IMR-90 (cell line): ENCODE data around the gene LDHAL6B. TPM values are rescaled to one million over a fixed set of nuclear protein-coding genes. Genes with fewer than 3 reads are reported as not detected.

Experiments
- ATAC-seq: fragments of 200-7000 bp; cut with Tn5 transposase; 2 replicates; pipeline ENCODE4 v1.9.1; 2020; ENCODE audit warnings: low read depth, mild to moderate bottlenecking, moderate library complexity
- BruUV-seq: library from RNA; stranded (reverse); fragments of 400-500 nt; replicated peaks from 2 replicates; lab custom pipeline; 2021; lab: Mats Ljungman, UMichigan
- CTCF ChIA-PET: fragments of 300-600 bp; formaldehyde crosslinking; extraction: SDS; loops from one replicate; lab custom pipeline; 2021; ENCODE audit warnings: antibody characterized with exemption; lab: Yijun Ruan, JAX
- POLR2A ChIA-PET: fragments of 300-600 bp; sonication (Branson Sonifier 250); formaldehyde crosslinking; loops from one replicate; lab custom pipeline; 2022; ENCODE audit warnings: antibody characterized with exemption; ENCODE audit not compliant: unreplicated experiment; lab: Charles Lee
- DNase-seq: peaks from one replicate; pipeline ENCODE4 v3.0.0; 2013
- H2AFZ ChIP-seq: replicated peaks from 2 replicates; pipeline ENCODE3; 2013; ENCODE audit warnings: low read length, mild to moderate bottlenecking; ENCODE audit not compliant: poor library complexity
- H2AK5ac ChIP-seq: 2 replicates; pipeline ENCODE4 v1.6.1; 2013; ENCODE audit warnings: low read depth, low read length, inconsistent platforms
- H2AK9ac ChIP-seq: replicated peaks from 2 replicates; pipeline ENCODE3; 2013; ENCODE audit warnings: mild to moderate bottlenecking, low read depth, low read length, moderate library complexity; ENCODE audit not compliant: poor library complexity
- H2BK120ac ChIP-seq: 2 replicates; pipeline ENCODE4 v1.6.1; 2013; ENCODE audit warnings: low read depth, low read length, inconsistent platforms
- H2BK15ac ChIP-seq: 3 replicates; pipeline ENCODE4 v1.6.1; 2013; ENCODE audit warnings: low read depth, low read length, inconsistent platforms
- H2BK20ac ChIP-seq: 2 replicates; pipeline ENCODE4 v1.6.1; 2013; ENCODE audit warnings: low read depth, mild to moderate bottlenecking, inconsistent platforms, low read length, moderate library complexity
- H2BK5ac ChIP-seq: 2 replicates; pipeline ENCODE4 v1.6.1; 2013; ENCODE audit warnings: mild to moderate bottlenecking, low read depth, low read length, inconsistent platforms; ENCODE audit not compliant: poor library complexity, severe bottlenecking
- H3K14ac ChIP-seq: replicated peaks from 2 replicates; pipeline ENCODE4 v1.6.1; 2013; ENCODE audit warnings: low read depth, low read length, inconsistent platforms
- H3K18ac ChIP-seq: 2 replicates; pipeline ENCODE4 v1.6.1; 2013; ENCODE audit warnings: low read depth, low read length, control low read depth
- H3K23ac ChIP-seq: 2 replicates; pipeline ENCODE4 v1.6.1; 2013; ENCODE audit warnings: low read depth, low read length, inconsistent platforms
- H3K27ac ChIP-seq: 2 replicates; pipeline ENCODE4 v1.5.1; 2013; ENCODE audit warnings: mild to moderate bottlenecking, control low read depth, low read length; ENCODE audit not compliant: insufficient read depth
- H3K27me3 ChIP-seq: 2 replicates; pipeline ENCODE4 v1.6.1; 2013; ENCODE audit warnings: low read length; ENCODE audit not compliant: control insufficient read depth, insufficient read depth
- H3K36me3 ChIP-seq: 2 replicates; pipeline ENCODE4 v1.6.1; 2013; ENCODE audit warnings: low read length, mixed read lengths; ENCODE audit not compliant: control insufficient read depth, insufficient read depth
- H3K4ac ChIP-seq: 2 replicates; pipeline ENCODE4 v1.6.1; 2013; ENCODE audit warnings: low read depth, low read length, inconsistent platforms
- H3K4me1 ChIP-seq: 2 replicates; pipeline ENCODE4 v1.6.1; 2013; ENCODE audit warnings: low read length, mixed read lengths; ENCODE audit not compliant: control insufficient read depth, insufficient read depth
- H3K4me2 ChIP-seq: 2 replicates; pipeline ENCODE4 v1.6.1; 2013; ENCODE audit warnings: low read depth, mild to moderate bottlenecking, control low read depth, low read length, moderate library complexity
- H3K4me3 ChIP-seq: 2 replicates; pipeline ENCODE4 v1.5.1; 2013; ENCODE audit warnings: low read depth, mild to moderate bottlenecking, control low read depth, low read length, moderate library complexity; ENCODE audit not compliant: insufficient read depth
- H3K56ac ChIP-seq: 2 replicates; pipeline ENCODE4 v1.6.1; 2013; ENCODE audit warnings: low read length, inconsistent platforms; ENCODE audit not compliant: insufficient read depth; ENCODE audit errors: extremely low read depth
- H3K79me1 ChIP-seq, 2 experiments: 2 replicates each; pipeline ENCODE4 v1.6.1; 2013; ENCODE audit warnings: low read length in 2 of 2, inconsistent platforms in 1 of 2, low read depth in 1 of 2
- H3K9ac ChIP-seq: 2 replicates; pipeline ENCODE4 v1.6.1; 2013; ENCODE audit warnings: low read depth, low read length, control low read depth
- H3K9me1 ChIP-seq: 2 replicates; pipeline ENCODE4 v1.6.1; 2013; ENCODE audit warnings: low read length, inconsistent platforms; ENCODE audit not compliant: insufficient read depth
- H3K9me3 ChIP-seq: 2 replicates; pipeline ENCODE4 v1.6.1; 2013; ENCODE audit warnings: low read length; ENCODE audit not compliant: control insufficient read depth, insufficient read depth
- H4K20me1 ChIP-seq: 2 replicates; pipeline ENCODE4 v1.6.1; 2013; ENCODE audit warnings: low read length, inconsistent platforms; ENCODE audit not compliant: insufficient read depth
- H4K5ac ChIP-seq: 2 replicates; pipeline ENCODE4 v1.6.1; 2013; ENCODE audit warnings: mild to moderate bottlenecking, low read depth, low read length, control low read depth
- H4K8ac ChIP-seq, 2 experiments: 2 replicates each; pipeline ENCODE4 v1.6.1; 2013; ENCODE audit warnings: low read depth in 2 of 2, low read length in 2 of 2, control low read depth in 1 of 2, inconsistent platforms in 1 of 2
- H4K91ac ChIP-seq: 2 replicates; pipeline ENCODE4 v1.6.1; 2013; ENCODE audit warnings: low read depth, low read length, inconsistent platforms; ENCODE audit not compliant: insufficient read depth
- BHLHE40 ChIP-seq: fragments of 150-350 bp; IDR thresholded peaks from 2 replicates; pipeline ENCODE4 v1.6.1; 2016; ENCODE audit warnings: mild to moderate bottlenecking, low read depth, low read length
- CEBPB ChIP-seq: IDR thresholded peaks from 2 replicates; pipeline ENCODE4 v1.6.1; 2012; ENCODE audit warnings: low read depth, low read length, improper control_type of control experiment
- CHD1 ChIP-seq: IDR thresholded peaks from 2 replicates; pipeline ENCODE4 v1.6.1; 2012; ENCODE audit warnings: low read depth, low read length, improper control_type of control experiment
- FOS ChIP-seq: fragments of 150-350 bp; IDR thresholded peaks from 2 replicates; pipeline ENCODE4 v1.6.1; 2016; ENCODE audit warnings: low read depth, low read length
- MAFK ChIP-seq: IDR thresholded peaks from 2 replicates; pipeline ENCODE4 v1.6.1; 2012; ENCODE audit warnings: low read depth, low read length, improper control_type of control experiment
- MAZ ChIP-seq: IDR thresholded peaks from 2 replicates; pipeline ENCODE4 v1.6.1; 2012; ENCODE audit warnings: low read depth, mild to moderate bottlenecking, low read length, improper control_type of control experiment, moderate library complexity, borderline replicate concordance
- MXI1 ChIP-seq: IDR thresholded peaks from 2 replicates; pipeline ENCODE4 v1.6.1; 2012; ENCODE audit warnings: low read depth, mild to moderate bottlenecking, low read length, moderate library complexity, borderline replicate concordance
- NFE2L2 ChIP-seq: fragments of 150-350 bp; IDR thresholded peaks from 2 replicates; pipeline ENCODE4 v1.6.1; 2016; ENCODE audit warnings: low read depth, mild to moderate bottlenecking, low read length
- POLR2A ChIP-seq: IDR thresholded peaks from 2 replicates; pipeline ENCODE4 v1.6.1; 2012; ENCODE audit warnings: mild to moderate bottlenecking, low read depth, low read length
- RAD21 ChIP-seq: IDR thresholded peaks from 2 replicates; pipeline ENCODE4 v1.6.1; 2012; ENCODE audit warnings: low read length, improper control_type of control experiment
- RCOR1 ChIP-seq: IDR thresholded peaks from 2 replicates; pipeline ENCODE4 v1.6.1; 2012; ENCODE audit warnings: mild to moderate bottlenecking, low read length, improper control_type of control experiment; ENCODE audit not compliant: insufficient replicate concordance
- RFX5 ChIP-seq: IDR thresholded peaks from 2 replicates; pipeline ENCODE4 v1.8.0; 2012; ENCODE audit warnings: low read depth, mild to moderate bottlenecking, low read length, moderate library complexity
- SMC3 ChIP-seq: fragments of 150-350 bp; IDR thresholded peaks from 2 replicates; pipeline ENCODE4 v1.6.1; 2016; ENCODE audit warnings: low read depth, mild to moderate bottlenecking, antibody characterized with exemption, low read length, moderate library complexity
- WGBS, 2 experiments: methylation state at CpG; one replicate each; pipeline versions ENCODE4 v1.1.5 to v1.1.7; 2013; ENCODE audit warnings: missing lambda C conversion rate in 2 of 2; ENCODE audit not compliant: insufficient read length in 1 of 2; ENCODE audit errors: extremely low coverage in 2 of 2; 5-methylcytosine and 5-hydroxymethylcytosine counted together
- dilution Hi-C: fragments of 300-500 bp; cut with HindIII; formaldehyde crosslinking; loops from one replicate; pipeline ENCODE4 v1.14.3; 2018; ENCODE audit warnings: low sequenced_read_pairs; ENCODE audit not compliant: unreplicated experiment
- in situ Hi-C: fragments of 300-500 bp; cut with MboI; formaldehyde crosslinking; loops from 3 replicates; pipeline ENCODE4 v1.14.3; 2019; ENCODE audit warnings: low sequenced_read_pairs, inconsistent platforms, mixed read lengths
- intact Hi-C: fragments of 100-400 bp; cut with micrococcal nuclease; formaldehyde crosslinking; loops from 2 replicates; pipeline ENCODE4 v1.10.0; 2022
- polyA plus RNA-seq, 3 experiments: library from polyadenylated mRNA; depleted of rRNA; stranded (reverse); fragments of >200 nt; gene quantifications; 2 replicates each; pipeline ENCODE4 v1.2.3, GENCODE V29; 2012; ENCODE audit warnings: low replicate concordance in 1 of 3
- total RNA-seq: library from RNA; depleted of rRNA; stranded (reverse); fragments of >200 nt; gene quantifications from 2 replicates; pipeline ENCODE4 v1.2.3, GENCODE V29; 2012
- TF ChIP-seq, protein P1 (sequence below): fragments of 150-350 bp; IDR thresholded peaks from 2 replicates; pipeline ENCODE4 v1.6.1; 2017; ENCODE audit warnings: mild to moderate bottlenecking, antibody characterized with exemption, low read length, low read depth
- TF ChIP-seq, protein P2 (sequence below): fragments of 150-350 bp; IDR thresholded peaks from 2 replicates; pipeline ENCODE4 v1.6.1; 2016; ENCODE audit warnings: low read depth, mild to moderate bottlenecking, low read length, moderate library complexity, borderline replicate concordance
- TF ChIP-seq, protein P3 (sequence below): conservative IDR thresholded peaks from 2 replicates; pipeline ENCODE4 v1.5.1; 2012; ENCODE audit warnings: mild to moderate bottlenecking, low read depth, low read length, improper control_type of control experiment

The LDHAL6B gene
- total and polyA plus RNA-seq, 2 of the 4 experiments (the other 2 are of a cell fraction): not detected

DNA sequence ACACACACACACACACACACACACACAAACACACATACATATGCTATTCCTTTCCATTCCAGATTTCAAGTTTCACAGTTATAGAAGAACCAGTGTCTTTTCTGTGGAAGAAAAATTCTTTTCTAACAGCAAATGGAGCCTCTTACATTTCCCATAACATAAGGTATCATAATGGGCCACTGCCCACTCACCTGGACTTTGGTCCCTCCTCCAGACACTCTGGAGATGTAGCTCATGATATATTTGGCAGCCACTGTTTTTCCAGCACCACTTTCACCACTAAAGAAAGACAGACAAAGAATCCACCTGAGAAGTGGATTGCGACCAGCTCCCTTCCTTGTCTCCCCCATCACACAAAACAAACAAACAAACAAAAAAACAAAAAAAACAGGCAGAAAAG, 29.8 kb downstream of the LDHAL6B start:
- Histone ChIP-seq H3K23ac (no peak overlapping the region), H2BK20ac (no peak overlapping the region), H3K56ac (no peak overlapping the region), H2BK15ac (no peak overlapping the region), H3K4me2 (no peak overlapping the region), H3K18ac (no peak overlapping the region), H4K8ac (no peak overlapping the region), H3K9me3 (no peaks in the 10 kb centered on the region), H3K9ac (no peak overlapping the region), H4K91ac (no peak overlapping the region; the same call in 1 of the 2 replicates), H2AK9ac (no peak overlapping the region), H4K20me1 (peaks cover 6% of the 10 kb centered on the region; the same call in 1 of the 2 replicates), H4K5ac (no peak overlapping the region), H3K9me1 (peaks cover 14% of the 10 kb centered on the region), H3K36me3 (peaks cover 2% of the 10 kb centered on the region; the same call in 1 of the 2 replicates), H3K4ac (no peak overlapping the region), H3K27me3 (no peaks in the 10 kb centered on the region), H2AFZ (no peak overlapping the region), H3K27ac (no peak overlapping the region), H3K79me1 (peaks cover 17 to 37% of the 10 kb centered on the region in 2 experiments), H2BK5ac (peak overlapping the region; percentile 71), H3K4me3 (no peak overlapping the region), H2AK5ac (no peak overlapping the region; the same call in 1 of the 2 replicates), H3K4me1 (peaks cover 7% of the 10 kb centered on the region), H2BK120ac (peak overlapping the region; percentile 8; the same call in 1 of the 2 replicates), H3K14ac (0 out of 2 replicates have a peak overlapping the region, but pooled peaks have one; percentile 15)
- intact Hi-C loops: no loop called here
- in situ Hi-C loops: no loop called here
- WGBS, 2 experiments: no CpG with 5 or more reads among the region's 1 CpG
- ChIA-PET POLR2A (no interaction called here), CTCF (no interaction called here)
- no peak for DNase-seq
- dilution Hi-C loops: no loop called here
- TF ChIP-seq, protein P1, sequence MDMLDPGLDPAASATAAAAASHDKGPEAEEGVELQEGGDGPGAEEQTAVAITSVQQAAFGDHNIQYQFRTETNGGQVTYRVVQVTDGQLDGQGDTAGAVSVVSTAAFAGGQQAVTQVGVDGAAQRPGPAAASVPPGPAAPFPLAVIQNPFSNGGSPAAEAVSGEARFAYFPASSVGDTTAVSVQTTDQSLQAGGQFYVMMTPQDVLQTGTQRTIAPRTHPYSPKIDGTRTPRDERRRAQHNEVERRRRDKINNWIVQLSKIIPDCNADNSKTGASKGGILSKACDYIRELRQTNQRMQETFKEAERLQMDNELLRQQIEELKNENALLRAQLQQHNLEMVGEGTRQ: no peak
- TF ChIP-seq MXI1 (no peak), BHLHE40 (no peak), POLR2A (no peak), MAZ (no peak), NFE2L2 (no peak), SMC3 (no peak), RCOR1 (no peak), CHD1 (no peak), RAD21 (no peak), CEBPB (no peak), MAFK (no peak), FOS (no peak), RFX5 (no peak)
- TF ChIP-seq, protein P2, sequence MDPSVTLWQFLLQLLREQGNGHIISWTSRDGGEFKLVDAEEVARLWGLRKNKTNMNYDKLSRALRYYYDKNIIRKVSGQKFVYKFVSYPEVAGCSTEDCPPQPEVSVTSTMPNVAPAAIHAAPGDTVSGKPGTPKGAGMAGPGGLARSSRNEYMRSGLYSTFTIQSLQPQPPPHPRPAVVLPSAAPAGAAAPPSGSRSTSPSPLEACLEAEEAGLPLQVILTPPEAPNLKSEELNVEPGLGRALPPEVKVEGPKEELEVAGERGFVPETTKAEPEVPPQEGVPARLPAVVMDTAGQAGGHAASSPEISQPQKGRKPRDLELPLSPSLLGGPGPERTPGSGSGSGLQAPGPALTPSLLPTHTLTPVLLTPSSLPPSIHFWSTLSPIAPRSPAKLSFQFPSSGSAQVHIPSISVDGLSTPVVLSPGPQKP: no peak
- TF ChIP-seq, protein P3, sequence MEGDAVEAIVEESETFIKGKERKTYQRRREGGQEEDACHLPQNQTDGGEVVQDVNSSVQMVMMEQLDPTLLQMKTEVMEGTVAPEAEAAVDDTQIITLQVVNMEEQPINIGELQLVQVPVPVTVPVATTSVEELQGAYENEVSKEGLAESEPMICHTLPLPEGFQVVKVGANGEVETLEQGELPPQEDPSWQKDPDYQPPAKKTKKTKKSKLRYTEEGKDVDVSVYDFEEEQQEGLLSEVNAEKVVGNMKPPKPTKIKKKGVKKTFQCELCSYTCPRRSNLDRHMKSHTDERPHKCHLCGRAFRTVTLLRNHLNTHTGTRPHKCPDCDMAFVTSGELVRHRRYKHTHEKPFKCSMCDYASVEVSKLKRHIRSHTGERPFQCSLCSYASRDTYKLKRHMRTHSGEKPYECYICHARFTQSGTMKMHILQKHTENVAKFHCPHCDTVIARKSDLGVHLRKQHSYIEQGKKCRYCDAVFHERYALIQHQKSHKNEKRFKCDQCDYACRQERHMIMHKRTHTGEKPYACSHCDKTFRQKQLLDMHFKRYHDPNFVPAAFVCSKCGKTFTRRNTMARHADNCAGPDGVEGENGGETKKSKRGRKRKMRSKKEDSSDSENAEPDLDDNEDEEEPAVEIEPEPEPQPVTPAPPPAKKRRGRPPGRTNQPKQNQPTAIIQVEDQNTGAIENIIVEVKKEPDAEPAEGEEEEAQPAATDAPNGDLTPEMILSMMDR: no peak
- ATAC-seq: no peak
- BruUV-seq: no TSS peak
